Rectal smooth muscle tissue (tissue), 1 donor: Measurements from ENCODE around the gene DPYSL5.

Experiments used
- H3K27ac ChIP-seq: one replicate; pipeline ENCODE4 v1.7.0; 2013; ENCODE audit warnings: low read depth, low read length, inconsistent platforms
- H3K27me3 ChIP-seq: one replicate; pipeline ENCODE4 v1.7.0; 2013; ENCODE audit warnings: low read length; ENCODE audit not compliant: control insufficient read depth, insufficient read depth
- H3K36me3 ChIP-seq: one replicate; pipeline ENCODE4 v1.7.0; 2013; ENCODE audit warnings: low read length; ENCODE audit not compliant: control insufficient read depth, insufficient read depth
- H3K4me1 ChIP-seq: one replicate; pipeline ENCODE4 v1.7.0; 2013; ENCODE audit warnings: low read length; ENCODE audit not compliant: control insufficient read depth, insufficient read depth
- H3K4me3 ChIP-seq: one replicate; pipeline ENCODE4 v1.7.0; 2013; ENCODE audit warnings: low read length
- H3K9ac ChIP-seq: one replicate; pipeline ENCODE4 v1.7.0; 2013; ENCODE audit warnings: low read length

Gene DPYSL5

DNA sequence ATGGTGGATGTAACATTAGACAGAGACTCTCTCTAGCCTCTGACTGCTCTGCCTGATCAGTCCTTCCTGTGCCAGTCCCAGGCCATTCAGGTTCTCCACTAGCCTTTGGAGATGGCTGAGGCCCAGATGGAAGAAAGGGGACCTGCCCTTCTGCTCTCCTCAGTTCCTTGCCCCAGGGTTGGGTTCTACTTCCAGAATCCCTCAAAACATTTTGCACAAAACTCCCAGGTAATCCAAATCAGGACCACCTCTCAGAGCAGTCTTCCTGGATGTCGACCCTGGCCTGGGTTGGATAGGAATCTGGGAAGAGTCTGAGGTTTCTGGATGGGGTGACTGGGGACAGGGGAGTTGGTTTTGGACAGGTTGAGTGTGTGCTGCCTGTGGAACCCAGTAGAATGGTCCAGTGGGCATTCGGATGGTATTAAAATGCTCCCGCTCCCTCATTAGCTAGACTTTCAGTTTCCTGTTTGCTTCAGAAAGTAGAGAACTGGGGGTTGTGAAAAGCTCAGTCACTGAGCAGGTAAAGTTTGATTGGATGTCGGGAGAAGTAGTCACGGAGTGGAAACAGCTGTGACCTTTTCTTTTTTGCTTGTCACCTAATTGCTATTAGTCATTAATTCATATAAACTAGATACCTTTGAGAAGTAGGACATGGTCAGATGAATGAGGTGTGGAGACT is 37.9 kb downstream of the DPYSL5 start:
- Histone ChIP-seq H3K4me1 (no peaks in the 10 kb centered on the region), H3K36me3 (no peaks in the 10 kb centered on the region), H3K9ac (no peak overlapping the region), H3K27ac (no peak overlapping the region), H3K4me3 (no peak overlapping the region), H3K27me3 (no peaks in the 10 kb centered on the region)

DNA sequence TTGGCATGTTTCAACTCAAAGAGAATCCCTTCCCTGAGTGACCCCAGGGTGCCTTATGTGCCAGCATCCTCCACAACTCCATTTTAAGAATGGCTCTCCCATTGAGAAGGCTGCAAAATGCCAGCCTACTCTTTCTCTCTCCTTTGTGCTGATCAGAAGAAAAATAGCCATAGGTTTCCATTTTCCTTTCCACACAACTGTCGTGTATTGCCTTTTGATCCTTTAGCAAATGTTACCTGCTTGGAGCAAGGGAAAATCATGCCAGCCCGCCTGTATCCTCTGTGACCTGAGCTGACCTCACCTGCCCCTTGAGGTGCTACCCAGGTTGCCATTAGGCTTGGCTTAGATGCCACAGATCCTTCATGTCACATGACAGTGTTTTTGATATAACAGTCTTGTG is 38.8 kb downstream of the DPYSL5 start:
- Histone ChIP-seq H3K9ac (no peak overlapping the region), H3K4me1 (no peaks in the 10 kb centered on the region), H3K27ac (no peak overlapping the region)

DNA sequence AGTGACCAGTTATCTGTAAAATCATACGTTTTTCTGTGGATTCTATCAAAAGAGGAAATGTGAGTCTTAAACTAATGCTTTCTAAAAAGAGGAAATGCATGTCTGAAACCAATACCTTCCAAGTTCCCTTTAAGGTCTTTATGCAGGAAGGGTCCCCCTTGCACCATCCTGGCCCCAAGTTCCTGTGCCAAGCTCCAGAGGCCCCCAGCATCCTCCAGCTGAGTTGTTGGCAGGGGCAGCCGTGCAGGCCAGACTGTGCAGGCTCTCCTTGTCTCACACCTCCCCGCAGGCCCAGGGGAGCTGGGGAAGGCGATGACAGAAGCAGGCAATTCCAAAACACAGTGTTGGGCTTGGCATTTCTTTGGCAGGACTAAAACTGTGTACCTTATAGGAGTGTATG is 39.2 kb downstream of the DPYSL5 start:
- no peak overlapping the region for H3K27ac ChIP-seq
- no peak overlapping the region for H3K9ac ChIP-seq
- H3K4me1 ChIP-seq: no peaks in the 10 kb centered on the region

More for the DNA sequence above, 38.8 kb downstream of the DPYSL5 start:
- H3K27me3 ChIP-seq: no peaks in the 10 kb centered on the region
- H3K36me3 ChIP-seq: no peaks in the 10 kb centered on the region
- H3K4me3 ChIP-seq: no peak overlapping the region

DNA sequence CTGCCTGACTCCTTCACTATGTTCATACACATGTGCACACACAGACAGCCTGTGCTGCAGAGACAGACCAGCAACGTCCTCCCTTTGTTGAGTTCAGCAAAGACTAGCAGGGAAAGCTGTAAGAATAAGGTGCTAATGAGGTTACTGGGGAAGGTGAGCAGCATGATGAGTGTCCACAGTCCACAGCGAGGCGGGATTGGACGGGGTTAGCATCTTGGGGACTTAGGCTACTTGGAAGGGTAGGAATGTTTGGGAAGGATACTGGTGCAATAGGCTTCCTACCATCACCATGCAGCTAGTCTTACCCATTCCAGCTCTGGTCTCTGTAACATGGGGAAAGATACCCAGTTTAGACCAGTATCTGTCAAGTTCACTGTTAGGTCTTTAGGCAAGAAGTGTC is 41.9 kb downstream of the DPYSL5 start:
- Histone ChIP-seq H3K9ac (no peak overlapping the region), H3K27ac (no peak overlapping the region), H3K4me3 (no peak overlapping the region), H3K4me1 (no peaks in the 10 kb centered on the region), H3K36me3 (no peaks in the 10 kb centered on the region), H3K27me3 (no peaks in the 10 kb centered on the region)

More for the DNA sequence above, 39.2 kb downstream of the DPYSL5 start:
- no peaks in the 10 kb centered on the region for H3K27me3 ChIP-seq
- no peak overlapping the region for H3K4me3 ChIP-seq
- no peaks in the 10 kb centered on the region for H3K36me3 ChIP-seq

DNA sequence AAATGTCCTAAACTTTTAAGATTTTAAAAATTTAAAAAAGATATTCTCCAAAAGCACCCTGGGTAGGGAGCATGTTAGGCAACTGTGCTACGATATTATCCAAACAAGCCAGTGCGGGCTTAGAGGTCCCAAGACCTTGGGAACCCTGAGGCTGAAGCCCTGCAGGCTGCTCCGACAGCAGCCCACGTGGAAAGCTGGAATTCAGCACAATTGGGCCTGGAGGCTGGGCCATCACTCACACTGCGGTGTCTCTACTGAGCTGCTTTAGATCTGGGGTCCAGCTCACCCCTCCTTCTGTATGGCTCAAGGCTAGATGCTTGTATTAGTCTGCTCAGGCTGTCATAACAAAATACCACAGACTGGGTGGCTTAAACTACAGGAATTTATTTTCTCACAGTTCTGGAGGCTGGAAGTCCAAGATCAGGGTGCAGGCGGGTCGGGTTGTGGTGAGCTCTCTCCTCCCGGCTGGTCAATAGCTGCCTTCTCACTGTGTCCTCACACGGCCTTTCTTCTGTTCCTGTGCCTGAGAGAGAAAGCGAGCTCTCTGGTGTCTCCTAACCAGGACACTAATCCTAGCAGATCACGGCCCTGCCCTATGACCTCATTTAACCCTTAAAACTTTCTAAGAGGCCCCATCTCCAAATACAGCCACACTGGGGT is 42.5 kb downstream of the DPYSL5 start:
- no peaks in the 10 kb centered on the region for H3K27me3 ChIP-seq
- no peak overlapping the region for H3K9ac ChIP-seq
- no peak overlapping the region for H3K27ac ChIP-seq
- H3K4me1 ChIP-seq: no peaks in the 10 kb centered on the region
- H3K4me3 ChIP-seq: no peak overlapping the region
- H3K36me3 ChIP-seq: no peaks in the 10 kb centered on the region

DNA sequence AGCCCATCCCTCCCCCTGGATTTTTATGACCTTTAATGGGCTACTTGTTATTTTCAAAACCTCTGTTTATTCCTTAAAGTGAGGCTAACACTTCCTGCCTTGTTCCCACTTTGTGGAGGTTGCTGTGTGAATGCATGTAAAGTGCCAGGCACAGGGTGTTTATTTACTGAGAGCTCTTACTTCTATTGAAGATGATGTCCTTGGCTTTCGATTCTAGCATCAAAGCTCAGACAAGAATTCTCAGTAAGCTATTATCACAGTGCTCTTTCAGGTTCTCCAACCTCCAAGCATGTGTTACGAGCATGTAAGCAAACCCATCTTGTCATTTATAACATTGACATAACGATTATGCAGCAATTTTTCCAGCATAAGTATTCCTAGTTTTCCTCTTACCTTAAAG is 44.2 kb downstream of the DPYSL5 start:
- Histone ChIP-seq H3K9ac (no peak overlapping the region), H3K36me3 (no peaks in the 10 kb centered on the region), H3K27me3 (no peaks in the 10 kb centered on the region), H3K27ac (no peak overlapping the region), H3K4me3 (no peak overlapping the region), H3K4me1 (no peaks in the 10 kb centered on the region)

DNA sequence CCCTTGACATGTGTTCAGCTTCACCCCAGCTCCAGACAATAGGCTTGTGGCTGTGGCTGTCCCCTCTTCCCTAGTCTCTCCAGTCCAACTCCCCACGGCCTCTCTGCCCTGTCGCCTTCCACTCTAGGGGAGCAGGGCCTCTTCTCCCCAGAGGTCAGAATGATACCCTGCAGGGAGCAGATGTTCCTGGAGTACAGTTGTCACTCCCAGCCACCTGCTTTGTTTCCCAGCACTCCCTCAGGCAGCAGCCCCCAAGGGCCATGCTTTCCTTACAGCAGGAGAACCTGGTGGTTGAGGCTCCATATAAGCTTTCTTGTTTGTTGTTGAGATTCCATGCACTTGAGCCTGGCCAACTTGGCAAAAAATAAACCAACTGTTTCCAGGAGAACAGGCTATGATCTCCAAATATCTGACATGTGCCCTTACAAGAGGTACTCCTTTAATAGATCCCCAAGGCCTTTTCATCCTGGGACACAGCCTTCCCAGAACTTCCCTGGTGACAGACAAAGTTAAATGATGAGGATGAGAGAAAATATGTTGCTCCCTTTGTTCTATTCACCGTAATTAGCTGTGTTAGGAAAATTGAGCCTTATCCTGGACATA is 45.1 kb downstream of the DPYSL5 start:
- Histone ChIP-seq H3K4me3 (no peak overlapping the region), H3K36me3 (no peaks in the 10 kb centered on the region), H3K9ac (no peak overlapping the region), H3K27me3 (no peaks in the 10 kb centered on the region), H3K27ac (no peak overlapping the region), H3K4me1 (no peaks in the 10 kb centered on the region)

DNA sequence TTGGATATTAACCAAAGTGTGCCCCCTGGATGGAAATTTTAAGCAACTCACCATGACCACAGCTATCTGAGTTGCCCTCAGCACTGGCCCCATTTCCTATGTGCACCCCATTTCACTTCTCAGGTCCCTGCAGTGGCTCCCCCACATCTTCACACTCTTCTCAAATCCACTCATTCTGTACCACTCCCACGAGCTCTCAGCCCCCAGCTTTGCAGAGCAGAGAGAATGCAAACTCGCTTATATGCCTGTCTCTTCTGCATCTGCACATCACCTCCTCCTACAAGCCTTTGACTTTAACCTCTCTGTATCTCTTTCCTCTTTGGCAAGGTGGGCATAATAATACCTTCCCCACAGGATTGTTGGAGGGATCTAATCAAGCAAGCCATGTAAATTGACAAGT is 46.2 kb downstream of the DPYSL5 start:
- Histone ChIP-seq H3K4me1 (no peaks in the 10 kb centered on the region), H3K27ac (no peak overlapping the region), H3K36me3 (no peaks in the 10 kb centered on the region), H3K4me3 (no peak overlapping the region), H3K27me3 (no peaks in the 10 kb centered on the region), H3K9ac (no peak overlapping the region)

DNA sequence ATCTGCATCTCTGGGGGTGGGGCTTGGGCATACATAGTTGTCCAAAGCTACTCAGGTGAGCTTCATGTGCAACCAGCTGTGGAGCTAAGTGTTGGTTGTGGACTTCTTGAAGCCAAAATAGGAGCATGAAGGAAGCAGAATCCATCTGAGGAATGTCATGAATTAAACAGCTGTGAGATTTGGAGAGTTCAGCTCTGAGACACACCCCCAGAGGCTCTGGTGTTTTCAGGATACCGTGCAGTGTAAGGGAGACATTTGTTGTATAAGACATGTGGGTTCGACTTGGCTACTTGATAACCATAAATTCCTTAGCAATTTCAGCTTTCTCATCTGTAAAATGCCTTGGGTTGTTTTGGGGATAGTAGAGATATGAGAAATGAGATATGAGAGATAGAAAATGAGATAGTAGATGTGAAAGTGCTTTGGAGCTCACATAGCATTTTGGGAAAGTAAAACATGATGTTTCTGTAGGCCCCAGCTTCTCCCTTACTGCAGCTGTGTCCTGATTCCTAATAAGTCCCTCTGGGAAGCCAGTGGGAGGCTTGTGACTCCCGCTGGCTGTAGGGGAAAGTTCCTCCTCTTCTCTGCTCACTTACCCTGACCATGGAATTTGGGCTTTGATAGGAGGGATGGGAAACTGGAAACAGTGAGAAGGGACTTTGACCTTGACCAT is 50.0 kb downstream of the DPYSL5 start:
- Histone ChIP-seq H3K4me1 (no peaks in the 10 kb centered on the region), H3K27me3 (no peaks in the 10 kb centered on the region), H3K36me3 (no peaks in the 10 kb centered on the region), H3K4me3 (no peak overlapping the region), H3K27ac (no peak overlapping the region), H3K9ac (no peak overlapping the region)

DNA sequence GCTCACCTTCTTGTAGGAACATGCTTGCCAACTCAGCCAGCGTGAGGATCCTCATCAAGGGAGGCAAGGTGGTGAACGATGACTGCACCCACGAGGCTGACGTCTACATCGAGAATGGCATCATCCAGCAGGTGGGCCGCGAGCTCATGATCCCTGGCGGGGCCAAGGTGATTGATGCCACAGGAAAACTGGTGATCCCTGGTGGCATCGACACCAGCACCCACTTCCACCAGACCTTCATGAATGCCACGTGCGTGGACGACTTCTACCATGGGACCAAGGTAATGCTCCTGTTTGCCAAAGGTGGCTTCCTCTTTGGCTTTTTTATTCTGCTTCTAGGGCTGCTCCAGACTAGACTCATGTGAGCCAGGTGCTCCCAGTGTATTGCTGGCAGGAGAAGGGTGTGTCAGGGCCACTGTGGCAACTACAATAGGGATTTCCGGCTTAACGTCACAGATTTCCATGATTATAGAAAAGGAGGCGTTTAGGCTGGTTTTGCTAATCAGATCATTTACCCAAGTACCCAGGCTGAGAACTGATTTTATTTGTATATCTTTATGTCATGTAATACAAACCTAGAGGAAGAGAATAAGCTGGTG is 50.6 kb downstream of the DPYSL5 start:
- Histone ChIP-seq H3K4me3 (no peak overlapping the region), H3K36me3 (no peaks in the 10 kb centered on the region), H3K27me3 (no peaks in the 10 kb centered on the region), H3K27ac (no peak overlapping the region), H3K9ac (no peak overlapping the region), H3K4me1 (no peaks in the 10 kb centered on the region)

DNA sequence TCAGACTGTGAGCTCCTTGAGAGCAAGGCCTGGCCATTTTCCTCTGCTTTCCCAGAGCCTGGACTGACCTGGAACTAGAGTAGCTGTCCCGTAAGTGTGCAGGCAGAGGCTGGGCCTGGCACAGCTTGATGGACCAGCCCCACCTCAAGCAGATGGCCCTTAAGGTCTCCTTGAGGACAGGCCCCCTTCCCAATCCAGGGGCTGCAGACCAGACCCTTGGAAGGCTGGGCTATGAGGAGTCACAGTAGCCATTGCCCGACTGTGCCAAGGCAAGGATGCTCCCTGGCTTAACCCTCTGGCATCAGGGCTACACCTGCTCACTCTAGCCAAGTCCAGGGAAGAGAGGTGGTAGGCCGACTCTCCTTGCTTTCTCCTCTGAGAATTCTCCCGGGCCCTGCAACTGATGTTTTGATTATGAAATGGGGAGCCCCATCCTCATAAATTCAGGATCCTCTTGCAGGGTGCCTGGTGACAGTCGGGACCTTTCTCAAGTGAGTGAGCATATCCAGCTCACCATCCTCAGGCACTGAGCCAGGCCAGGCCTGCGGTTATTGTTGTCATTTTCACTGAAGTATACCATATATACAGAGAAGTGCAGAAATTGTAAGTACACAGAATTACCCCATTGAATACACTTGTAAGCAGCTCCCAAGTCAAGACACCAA is 51.7 kb downstream of the DPYSL5 start:
- Histone ChIP-seq H3K36me3 (no peaks in the 10 kb centered on the region), H3K9ac (no peak overlapping the region), H3K27me3 (no peaks in the 10 kb centered on the region), H3K4me3 (no peak overlapping the region), H3K4me1 (no peaks in the 10 kb centered on the region), H3K27ac (no peak overlapping the region)

DNA sequence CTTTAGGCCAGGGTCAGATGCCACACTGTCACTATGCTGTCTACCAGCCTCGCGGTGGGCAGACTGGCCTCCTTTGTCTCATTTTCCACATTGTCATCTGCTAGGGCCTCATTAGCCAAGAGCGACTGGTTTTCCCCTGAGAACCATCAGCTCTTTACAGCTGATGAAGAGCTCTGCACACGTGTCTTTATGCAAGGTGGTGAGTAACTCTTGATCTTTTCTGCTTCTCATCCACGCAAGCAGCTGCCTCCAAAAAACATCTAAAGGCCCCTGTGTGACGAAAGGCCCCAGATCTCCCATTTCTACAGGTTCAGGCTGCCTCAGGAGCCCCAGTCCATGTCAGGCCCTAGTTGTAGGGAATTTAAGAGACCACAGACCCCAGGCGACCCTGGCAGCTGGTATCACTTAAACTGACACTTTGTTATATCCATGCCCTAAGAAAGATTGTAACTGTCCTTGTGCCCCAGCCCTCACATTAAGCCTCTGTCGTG is 52.9 kb downstream of the DPYSL5 start:
- H3K9ac ChIP-seq: no peak overlapping the region
- no peak overlapping the region for H3K4me3 ChIP-seq
- no peak overlapping the region for H3K27ac ChIP-seq
- no peaks in the 10 kb centered on the region for H3K4me1 ChIP-seq
- H3K27me3 ChIP-seq: no peaks in the 10 kb centered on the region
- H3K36me3 ChIP-seq: no peaks in the 10 kb centered on the region
